Suprapubic skin (tissue), 4 donors: Measurements from ENCODE around the gene ZFYVE19.

ENCODE experiments used
- POLR2A ChIP-seq, 2 donors: fragments of 450-650 bp; IDR thresholded peaks; one replicate each; pipeline ENCODE4 v1.6.1; 2017; ENCODE audit warnings: antibody characterized with exemption in 2 of 2, mild to moderate bottlenecking in 2 of 2, moderate library complexity in 2 of 2
- POLR2AphosphoS5 ChIP-seq, 3 donors: sonication (generic); formaldehyde crosslinking; IDR thresholded peaks; one replicate each; pipeline ENCODE4 v1.6.1; 2017; ENCODE audit warnings: antibody characterized with exemption in 3 of 3

GRCh38 chr15:40863660-40864270, 56.9 kb downstream of the ZFYVE19 start:
- TF ChIP-seq POLR2A (IDR thresholded peaks at IDR 0.05) (no peak), POLR2AphosphoS5 (IDR thresholded peaks at IDR 0.05) (no peak)
